Activated naive CD4-positive, alpha-beta T cell treated with anti-CD3 and anti-CD28 coated beads, Interleukin-2, amount 50 U/mL, for 72 hours (primary cell): ENCODE results near the gene KIAA1671. TPM values are rescaled to one million over a fixed set of nuclear protein-coding genes. Genes with fewer than 3 reads are reported as not detected.
"Not testable (repeated sequence)": the region's sequence is repeated elsewhere in the genome, so short reads cannot be mapped to it uniquely, and the experiment has no call there.

ENCODE experiments used
- ATAC-seq, 2 donors: fragments of 150-1000 bp; cut with Tn5 transposase; 2 replicates each; pipeline ENCODE4 v1.10.0; 2021; ENCODE audit warnings: mild to moderate bottlenecking in 2 of 2, moderate library complexity in 2 of 2
- DNase-seq, 2 donors: peaks; one replicate each; pipeline ENCODE4 v3.0.0; 2021 to 2022; ENCODE audit warnings: low spot score in 2 of 2
- H3K27ac Mint-ChIP-seq, 2 donors: one replicate each; pipeline ENCODE4 v1.8.0; 2022; ENCODE audit warnings: mild to moderate bottlenecking in 2 of 2, mixed read lengths in 2 of 2
- H3K36me3 Mint-ChIP-seq, 2 donors: one replicate each; pipeline ENCODE4 v1.8.0; 2022; ENCODE audit warnings: mixed read lengths in 2 of 2
- H3K9me3 Mint-ChIP-seq, 2 donors: one replicate each; pipeline ENCODE4 v1.8.0; 2022; ENCODE audit warnings: mixed read lengths in 2 of 2
- total RNA-seq, 2 donors: library from RNA; stranded (reverse); gene quantifications; one replicate each; pipeline ENCODE4 v1.2.3, GENCODE V29; 2022

Gene KIAA1671
- total RNA-seq, 2 donors from 2014 or later = 2.0 to 22.0 TPM

DNA sequence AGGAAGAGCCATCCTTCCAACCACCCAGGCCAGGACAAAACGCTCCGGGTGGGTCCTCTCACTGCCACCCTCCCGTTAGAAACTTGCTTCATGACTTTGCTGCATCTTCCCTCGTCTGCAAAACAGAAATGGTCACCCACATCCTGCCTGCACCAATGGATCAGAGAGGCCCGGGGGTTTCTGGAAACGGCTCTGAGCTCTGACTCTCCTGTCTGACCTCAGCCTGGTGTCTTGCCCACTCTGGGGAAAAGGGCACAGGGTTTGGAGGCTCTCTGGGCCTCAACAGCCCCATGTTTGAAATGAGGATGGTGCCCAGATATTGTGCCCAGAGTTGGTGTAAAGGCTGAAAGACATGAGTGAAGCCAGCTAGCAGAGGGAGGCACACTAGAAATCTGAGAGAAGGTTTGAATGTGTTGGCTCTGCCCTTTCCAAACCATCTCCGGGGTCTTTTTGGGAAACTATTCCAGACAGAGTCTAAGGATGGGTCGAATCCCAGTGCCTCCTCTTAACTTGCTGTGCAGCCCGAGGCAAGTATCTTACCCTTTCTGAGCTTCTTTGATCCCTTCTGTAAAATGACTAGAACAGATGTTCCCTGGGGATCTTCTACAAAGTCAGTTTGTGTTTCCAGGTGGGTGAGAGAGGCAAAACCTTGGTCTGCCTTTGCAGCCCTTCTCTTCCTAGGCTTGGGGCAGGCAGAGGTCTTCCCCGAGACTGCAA is 249.2 kb downstream of the KIAA1671 start:
- DNase-seq (no peak), ATAC-seq (no peak)
- no peaks in the 10 kb centered on the region for H3K36me3 Mint-ChIP-seq
- H3K9me3 Mint-ChIP-seq = no peaks in the 10 kb centered on the region
- H3K27ac Mint-ChIP-seq = peak overlapping the region in 1 of 2 donors; percentile 65

- peak; percentile 58 to 71 for DNase-seq
- Mint-ChIP-seq H3K36me3 (no peaks in the 10 kb centered on the region), H3K9me3 (no peaks in the 10 kb centered on the region), H3K27ac (no peak overlapping the region)
- ATAC-seq = peak; percentile 61 to 64
These were observed 249.9 kb downstream of the KIAA1671 start for GRCh38 chr22:25202290-25202921.

DNA sequence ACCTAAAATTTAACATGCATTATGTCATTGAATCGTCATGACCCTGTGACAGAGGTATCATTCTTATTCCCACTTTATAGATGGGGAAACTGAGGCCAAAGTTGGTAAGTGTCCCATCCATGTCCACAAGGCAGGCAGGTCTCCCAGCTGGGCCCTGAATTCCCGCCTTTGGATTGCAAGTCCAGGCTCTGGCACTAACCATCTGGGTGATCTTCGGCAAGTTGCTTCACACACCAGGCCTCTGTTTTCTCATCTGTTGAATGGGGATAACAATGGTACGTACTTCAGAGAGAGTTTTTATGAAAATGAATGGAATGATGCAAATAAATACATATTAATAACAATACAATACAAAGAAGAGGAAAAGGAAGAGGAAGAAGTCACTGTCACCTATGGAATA is 250.6 kb downstream of the KIAA1671 start:
- no peaks in the 10 kb centered on the region for H3K9me3 Mint-ChIP-seq
- ATAC-seq (no peak), DNase-seq (no peak)
- peak overlapping the region in 1 of 2 donors; percentile 25 for H3K27ac Mint-ChIP-seq
- no peaks in the 10 kb centered on the region for H3K36me3 Mint-ChIP-seq

DNA sequence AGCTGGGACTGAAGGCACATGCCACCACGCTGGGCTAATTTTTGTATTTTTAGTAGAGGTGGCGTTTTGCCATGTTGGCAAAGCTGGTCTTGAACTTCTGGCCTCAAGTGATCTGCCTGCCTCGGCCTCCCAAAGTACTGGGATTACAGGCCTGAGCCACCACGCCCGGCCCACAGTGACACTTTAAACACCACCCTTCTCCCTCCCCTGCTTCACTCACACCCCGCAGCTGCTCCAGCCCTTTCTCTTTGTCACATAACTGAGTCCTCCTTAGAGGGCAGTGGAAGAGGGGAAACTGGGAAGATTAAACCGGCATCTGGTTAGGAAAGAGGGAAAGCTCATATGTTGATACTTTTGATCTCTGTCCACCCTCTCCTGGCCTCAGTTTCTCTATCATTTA is 252.0 kb downstream of the KIAA1671 start:
- ATAC-seq = not testable (repeated sequence)

DNA sequence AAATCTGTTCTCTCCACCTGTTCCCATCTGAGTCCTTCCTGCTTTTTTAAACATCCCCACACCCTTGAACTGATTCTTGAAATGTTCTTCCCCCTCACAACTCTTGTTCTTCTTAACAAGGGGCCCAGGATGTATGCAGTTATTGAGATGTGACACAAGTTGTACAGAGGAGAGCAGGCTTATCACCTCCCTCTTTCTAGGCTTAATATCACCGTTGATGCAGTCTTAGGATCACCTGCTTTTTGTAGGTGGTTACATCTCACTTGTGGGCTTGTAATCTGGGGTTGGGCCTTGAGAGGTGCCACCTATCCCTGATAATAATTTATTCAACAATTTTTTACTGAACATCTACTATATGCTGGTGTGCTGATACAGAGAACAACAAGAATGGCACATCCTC is 253.3 kb downstream of the KIAA1671 start:
- DNase-seq (no peak), ATAC-seq (no peak)
- H3K27ac Mint-ChIP-seq = peak overlapping the region in 1 of 2 donors; percentile 9
- no peaks in the 10 kb centered on the region for H3K36me3 Mint-ChIP-seq
- no peaks in the 10 kb centered on the region for H3K9me3 Mint-ChIP-seq

More for the DNA sequence above, 252.0 kb downstream of the KIAA1671 start:
- peak overlapping the region in 1 of 2 donors; percentile 75 for H3K27ac Mint-ChIP-seq
- H3K9me3 Mint-ChIP-seq, DNase-seq, H3K36me3 Mint-ChIP-seq: not testable (repeated sequence)

DNA sequence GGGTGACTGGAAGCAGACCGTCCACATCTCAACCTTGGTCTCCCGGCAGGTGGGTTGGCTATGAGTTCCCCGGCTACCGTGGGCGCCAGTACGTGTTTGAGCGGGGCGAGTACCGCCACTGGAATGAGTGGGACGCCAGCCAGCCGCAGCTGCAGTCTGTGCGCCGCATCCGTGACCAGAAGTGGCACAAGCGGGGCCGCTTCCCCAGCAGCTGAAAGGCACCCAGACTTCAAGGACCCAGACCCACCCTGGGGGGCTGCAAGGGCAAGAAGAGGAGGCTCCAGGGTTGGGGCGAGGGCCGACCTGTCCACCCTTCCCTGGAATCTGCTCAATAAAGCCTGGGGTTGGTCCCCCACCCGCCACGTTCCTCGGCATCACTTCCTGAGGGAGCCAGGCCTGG is 254.5 kb downstream of the KIAA1671 start:
- Mint-ChIP-seq H3K36me3 (no peaks in the 10 kb centered on the region), H3K9me3 (no peaks in the 10 kb centered on the region), H3K27ac (peak overlapping the region in 1 of 2 donors; percentile 20)
- DNase-seq (no peak), ATAC-seq (no peak)

DNA sequence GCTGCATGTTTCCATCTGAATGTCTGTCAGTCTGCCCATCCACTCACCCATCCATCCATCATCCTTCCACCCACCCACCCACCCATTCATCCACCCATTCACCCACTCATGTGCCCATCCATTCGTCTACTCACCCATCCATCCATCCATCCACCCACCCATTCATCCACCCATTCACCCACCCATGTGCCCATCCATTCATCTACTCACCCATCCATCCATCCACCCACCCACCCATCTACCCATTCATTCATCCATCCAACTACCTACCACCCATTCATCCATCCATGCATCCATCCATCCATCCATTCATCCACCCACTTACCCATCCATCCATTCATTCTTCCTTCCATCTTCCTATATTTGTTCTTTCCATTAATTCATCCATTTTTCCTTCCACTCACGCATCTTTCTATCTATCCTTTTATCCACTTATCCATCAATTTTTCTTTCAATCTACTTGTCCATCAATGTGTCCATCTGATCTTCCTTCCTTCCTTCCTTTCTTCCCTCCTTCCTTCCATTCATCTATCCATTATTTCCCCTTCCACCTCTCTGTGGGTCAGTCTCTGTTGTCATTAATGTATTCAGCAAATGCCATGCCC is 255.1 kb downstream of the KIAA1671 start:
- Mint-ChIP-seq H3K36me3 (no peaks in the 10 kb centered on the region), H3K27ac (no peak overlapping the region), H3K9me3 (no peaks in the 10 kb centered on the region)
- DNase-seq (no peak), ATAC-seq (no peak)

DNA sequence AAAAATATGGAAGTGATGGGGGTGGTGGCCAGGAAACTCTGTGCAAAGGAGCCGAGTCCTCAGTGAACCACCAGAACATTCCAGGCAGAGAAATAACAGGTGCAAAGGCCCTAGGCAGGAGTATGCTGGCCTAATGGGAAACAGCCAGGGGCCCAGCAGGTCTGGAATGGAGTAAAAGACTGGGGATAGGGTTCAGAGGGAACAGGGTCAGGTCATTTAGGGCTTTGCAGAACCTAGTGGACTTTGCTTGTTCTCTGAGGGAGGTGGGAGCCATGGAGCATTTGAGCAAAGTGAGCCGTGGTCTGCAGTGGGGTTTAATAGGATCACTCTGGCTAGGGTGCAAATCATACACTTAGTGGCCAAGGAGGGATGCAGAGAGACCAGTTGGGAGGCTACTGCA is 255.8 kb downstream of the KIAA1671 start:
- H3K36me3 Mint-ChIP-seq = no peaks in the 10 kb centered on the region
- DNase-seq (no peak), ATAC-seq (no peak)
- no peak overlapping the region for H3K27ac Mint-ChIP-seq
- H3K9me3 Mint-ChIP-seq = peaks cover 0 to under 1% of the 10 kb centered on the region in 2 donors

DNA sequence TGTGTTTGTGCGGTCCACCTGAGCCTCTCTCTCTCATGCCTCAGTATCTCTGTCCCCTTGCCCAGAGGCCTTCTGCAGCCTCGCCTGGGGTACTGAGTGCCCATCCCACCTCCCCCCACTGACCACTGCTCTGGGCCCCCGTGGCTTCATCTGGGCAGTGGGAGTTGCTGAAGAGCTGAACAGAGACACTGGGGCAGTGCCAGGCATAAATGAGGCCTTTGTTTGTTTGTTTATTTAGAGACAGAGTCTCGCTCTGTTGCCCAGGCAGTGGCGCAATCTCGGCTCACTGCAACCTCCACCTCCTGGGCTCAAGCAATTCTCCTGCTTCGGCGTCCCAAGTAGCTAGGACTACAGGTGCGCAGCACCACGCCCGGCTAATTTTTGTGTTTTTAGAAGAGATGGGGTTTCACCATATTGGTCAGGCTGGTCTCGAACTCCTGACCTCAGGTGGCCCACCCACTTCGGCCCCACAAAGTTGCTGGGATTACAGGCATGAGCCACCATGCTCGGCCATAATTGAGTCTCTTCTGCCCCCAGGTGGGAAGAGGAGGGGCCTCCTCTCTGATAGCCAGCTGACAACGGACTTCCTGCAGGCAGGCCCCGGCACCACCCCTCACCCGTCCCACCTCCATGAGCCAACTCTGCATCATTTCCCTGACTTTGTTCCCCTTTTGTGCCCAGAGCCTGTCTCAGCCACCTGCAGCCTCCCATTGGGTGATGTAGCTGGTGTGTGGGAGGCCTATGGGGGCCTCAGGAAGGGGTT is 256.4 kb downstream of the KIAA1671 start:
- no peak for DNase-seq
- H3K36me3 Mint-ChIP-seq = no peaks in the 10 kb centered on the region
- no peak overlapping the region for H3K27ac Mint-ChIP-seq
- ATAC-seq = no peak
- peaks cover 4 to 6% of the 10 kb centered on the region in 2 donors for H3K9me3 Mint-ChIP-seq

DNA sequence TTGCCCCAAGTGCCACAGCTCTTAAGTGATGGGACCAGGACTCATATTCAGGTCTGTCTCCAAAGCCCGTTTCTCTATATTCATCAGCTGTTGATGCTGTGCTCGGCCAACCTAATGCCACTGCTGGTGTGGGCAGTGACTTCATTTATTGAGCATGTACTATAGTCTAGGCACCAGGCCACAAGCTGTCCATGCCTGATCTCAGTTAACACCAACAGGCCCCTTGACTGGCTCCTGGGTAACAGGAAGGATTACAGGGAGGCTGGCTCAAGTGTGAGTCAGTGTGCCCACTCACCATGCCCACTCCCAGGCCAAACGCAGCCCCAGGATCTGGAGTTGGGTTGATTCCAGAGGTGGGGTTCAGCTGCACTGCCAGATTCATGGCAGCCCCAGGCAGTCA is 258.3 kb downstream of the KIAA1671 start:
- peaks cover 4 to 6% of the 10 kb centered on the region in 2 donors for H3K9me3 Mint-ChIP-seq
- no peak overlapping the region for H3K27ac Mint-ChIP-seq
- ATAC-seq (no peak), DNase-seq (no peak)
- H3K36me3 Mint-ChIP-seq = no peaks in the 10 kb centered on the region

DNA sequence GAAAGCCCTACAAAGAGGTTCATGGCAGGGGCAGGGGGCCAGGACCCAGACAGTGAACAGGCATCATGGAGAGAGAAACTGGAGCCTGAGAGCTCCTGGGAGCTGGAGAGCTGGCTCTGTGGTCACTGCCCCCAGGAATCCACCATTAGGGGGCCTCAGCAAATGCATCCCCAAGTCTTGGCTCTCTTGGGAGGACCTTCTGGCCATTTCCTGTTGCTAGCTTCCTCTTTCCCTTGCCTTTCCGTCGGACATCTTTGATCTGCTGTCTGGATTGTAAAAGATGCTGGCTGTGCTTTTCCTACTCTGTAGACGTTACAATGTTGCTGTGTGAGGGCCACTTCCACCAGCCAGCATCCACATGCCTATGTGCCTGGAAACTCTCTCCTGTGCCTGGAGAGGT is 259.8 kb downstream of the KIAA1671 start:
- Mint-ChIP-seq H3K9me3 (peaks cover 4 to 6% of the 10 kb centered on the region in 2 donors), H3K27ac (no peak overlapping the region), H3K36me3 (no peaks in the 10 kb centered on the region)
- ATAC-seq (no peak), DNase-seq (no peak)

DNA sequence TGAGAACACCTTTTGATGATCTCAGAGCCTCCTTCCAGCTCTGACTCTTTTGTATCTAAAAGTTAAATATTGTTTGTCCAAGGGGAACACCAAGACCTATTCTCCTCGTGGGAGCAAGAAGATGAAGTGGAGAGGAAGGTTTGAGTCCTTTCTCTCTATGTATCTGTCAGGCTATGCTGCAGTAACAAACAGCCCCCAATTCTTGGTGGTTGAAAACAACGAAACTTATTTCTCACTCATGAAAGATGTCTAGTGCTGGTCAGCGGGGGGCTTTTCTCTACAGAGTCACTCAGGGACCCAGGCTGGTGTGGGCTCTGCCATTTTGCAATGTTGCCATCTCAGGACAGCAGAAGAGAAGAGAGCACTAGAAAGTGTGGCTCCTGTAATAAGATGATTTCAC is 260.7 kb downstream of the KIAA1671 start:
- Mint-ChIP-seq H3K36me3 (no peaks in the 10 kb centered on the region), H3K9me3 (peaks cover 4 to 6% of the 10 kb centered on the region in 2 donors), H3K27ac (no peak overlapping the region)
- no peak for ATAC-seq
- DNase-seq = no peak

- Mint-ChIP-seq H3K36me3 (no peaks in the 10 kb centered on the region), H3K9me3 (peaks cover 4 to 6% of the 10 kb centered on the region in 2 donors), H3K27ac (no peak overlapping the region)
- no peak for DNase-seq
- no peak for ATAC-seq
These were observed 263.7 kb downstream of the KIAA1671 start for GRCh38 chr22:25216230-25216629.

DNA sequence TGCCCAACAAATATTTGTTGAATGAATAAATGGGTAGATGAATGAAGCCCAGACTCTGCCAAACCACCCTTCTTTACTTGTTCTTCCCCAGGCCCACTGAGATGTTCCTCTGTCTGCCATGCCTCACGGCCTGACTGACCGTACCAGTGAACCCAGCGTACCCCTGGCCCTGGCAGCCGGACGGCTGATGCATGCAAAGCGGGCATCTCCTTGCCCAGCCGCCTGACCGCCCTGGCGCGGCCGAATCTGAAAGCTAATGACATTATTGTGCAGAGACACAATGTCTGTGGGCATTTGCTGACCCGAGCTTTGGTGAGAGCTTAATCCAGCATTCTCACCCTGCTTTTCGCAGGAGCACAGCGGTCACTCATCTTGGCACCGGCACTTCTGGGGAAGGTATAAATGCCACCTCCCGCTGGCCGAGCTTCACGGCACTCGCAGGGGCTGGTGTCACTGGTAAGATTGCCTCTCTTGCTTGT is 266.7 kb downstream of the KIAA1671 start, which contains the start of gene CRYBB2:
Gene CRYBB2, plus strand, starts transcription at position 429 of the 479 bp plus-strand sequence. CDS start 1,791 bp downstream, outside the sequence.
- H3K9me3 Mint-ChIP-seq = no peaks in the 10 kb centered on the region
- ATAC-seq (no peak), DNase-seq (no peak)
- H3K36me3 Mint-ChIP-seq = no peaks in the 10 kb centered on the region
- H3K27ac Mint-ChIP-seq = peak within 1 kb of the TSS in 1 of 2 donors; percentile 36

GRCh38 chr22:25219948-25220442 is 267.5 kb downstream of the KIAA1671 start:
- Mint-ChIP-seq H3K9me3 (no peaks in the 10 kb centered on the region), H3K36me3 (no peaks in the 10 kb centered on the region), H3K27ac (no peak overlapping the region)
- ATAC-seq (no peak), DNase-seq (no peak)

GRCh38 chr22:25221790-25222189 is 269.3 kb downstream of the KIAA1671 start:
- ATAC-seq = no peak
- no peak for DNase-seq
- Mint-ChIP-seq H3K27ac (no peak overlapping the region), H3K9me3 (no peaks in the 10 kb centered on the region), H3K36me3 (no peaks in the 10 kb centered on the region)
